MCF 10A (cell line): ENCODE results near the gene CLK3. TPM values are rescaled to one million over a fixed set of nuclear protein-coding genes. Genes with fewer than 3 reads are reported as not detected.

Experiments used
- BruUV-seq: library from RNA; stranded (reverse); fragments of 400-500 nt; replicated peaks from 2 replicates; lab custom pipeline; 2021; lab: Mats Ljungman, UMichigan
- CTCF ChIA-PET: fragments of 300-600 bp; sonication (Branson Sonifier 250); formaldehyde crosslinking; extraction: SDS; loops from one replicate; lab custom pipeline; 2021; ENCODE audit warnings: antibody characterized with exemption, inconsistent platforms; lab: Yijun Ruan, JAX
- POLR2A ChIA-PET: fragments of 300-600, 350-650 bp; sonication (Branson Sonifier 250); formaldehyde crosslinking; extraction: SDS; loops from one replicate; lab custom pipeline; 2020; ENCODE audit warnings: antibody characterized with exemption, inconsistent platforms; lab: Yijun Ruan, JAX
- DNase-seq: peaks from one replicate; pipeline ENCODE4 v3.0.0-alpha.2; 2018; ENCODE audit not compliant: unreplicated experiment
- H3K27ac Mint-ChIP-seq: one replicate; pipeline ENCODE4 v1.8.0; 2022; ENCODE audit warnings: mild to moderate bottlenecking, low read depth, mixed read lengths; ENCODE audit not compliant: unreplicated experiment
- H3K27me3 Mint-ChIP-seq: one replicate; pipeline ENCODE4 v1.8.0; 2022; ENCODE audit warnings: mixed read lengths; ENCODE audit not compliant: insufficient read depth, unreplicated experiment
- H3K36me3 Mint-ChIP-seq: one replicate; pipeline ENCODE4 v1.8.0; 2022; ENCODE audit warnings: mild to moderate bottlenecking, moderate library complexity, mixed read lengths; ENCODE audit not compliant: insufficient read depth, unreplicated experiment
- H3K4me1 Mint-ChIP-seq: one replicate; pipeline ENCODE4 v1.8.0; 2022; ENCODE audit warnings: mixed read lengths; ENCODE audit not compliant: insufficient read depth, unreplicated experiment
- H3K4me3 Mint-ChIP-seq: one replicate; pipeline ENCODE4 v1.8.0; 2022; ENCODE audit warnings: mild to moderate bottlenecking, moderate library complexity, mixed read lengths; ENCODE audit not compliant: unreplicated experiment
- H3K9me3 Mint-ChIP-seq: one replicate; pipeline ENCODE4 v1.8.0; 2022; ENCODE audit warnings: mixed read lengths; ENCODE audit not compliant: unreplicated experiment
- CTCF ChIP-seq: fragments of 200-600 bp; IDR thresholded peaks from one replicate; pipeline ENCODE4 v1.8.0; 2022; ENCODE audit warnings: antibody characterized with exemption, mild to moderate bottlenecking; ENCODE audit not compliant: unreplicated experiment
- intact Hi-C: fragments of 100-400 bp; cut with micrococcal nuclease; formaldehyde crosslinking; loops from 2 replicates; pipeline ENCODE4 v1.14.1; 2022
- total RNA-seq: library from RNA; stranded (reverse); gene quantifications from 2 replicates; pipeline ENCODE4 v1.2.3, GENCODE V29; 2022

The CLK3 gene
- total RNA-seq, 1 experiment from 2014 or later, result 57.8 TPM

DNA sequence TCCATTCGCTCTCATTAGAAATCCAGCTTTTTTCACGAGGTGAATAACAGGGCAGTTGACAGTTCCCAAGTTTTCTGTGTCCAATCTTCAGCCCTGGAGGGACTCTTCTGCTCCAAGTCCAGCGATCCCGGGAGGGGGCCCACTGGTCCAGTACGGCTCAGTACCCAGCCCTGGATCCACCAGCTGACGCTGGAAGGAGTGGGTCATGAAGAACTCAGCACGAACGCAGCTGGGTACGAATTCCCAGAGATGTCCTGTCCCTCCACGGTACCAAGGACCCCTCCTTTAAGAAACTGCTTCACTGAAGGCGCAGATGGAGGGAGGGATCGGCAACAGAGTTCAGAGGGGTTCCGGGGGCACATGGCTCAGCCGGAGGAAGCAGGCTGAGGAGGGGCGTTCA is 16.5 kb upstream of the CLK3 start:
- no TSS peak for BruUV-seq
- H3K27me3 Mint-ChIP-seq, result no peaks in the 10 kb centered on the region
- H3K36me3 Mint-ChIP-seq, result peaks cover 12% of the 10 kb centered on the region
- H3K27ac Mint-ChIP-seq, result no peak overlapping the region
- POLR2A ChIA-PET, result interaction anchor here (1.0 to 2.0 kb wide), 7 partner anchors 10 to 106 kb away, joined by 3 to 21 read pairs (median 13); partner anchors contain the start of genes ARID3B and CLK3
- DNase-seq, result no peak
- CTCF ChIA-PET, result interaction anchor here (0.5 to 1.9 kb wide), 4 partner anchors 9 to 55 kb away, joined by 3 to 6 read pairs (median 4); no protein-coding TSS in a partner anchor
- H3K4me3 Mint-ChIP-seq, result peak overlapping the region; percentile 80
- H3K9me3 Mint-ChIP-seq, result no peaks in the 10 kb centered on the region
- H3K4me1 Mint-ChIP-seq, result peaks cover 9% of the 10 kb centered on the region
- TF ChIP-seq CTCF, result no peak
- intact Hi-C loops, result no loop called here

- H3K27me3 Mint-ChIP-seq, result no peaks in the 10 kb centered on the region
- CTCF ChIA-PET, result interaction anchor here (0.7 to 1.5 kb wide), 3 partner anchors 29 to 477 kb away, joined by 3 to 4 read pairs (median 3); no protein-coding TSS in a partner anchor
Measured at GRCh38 chr15:74603026-74603788, 12.4 kb upstream of the CLK3 start.

GRCh38 chr15:74603789-74604705 is 11.6 kb upstream of the CLK3 start:
- DNase-seq, result no peak
- no peak for TF ChIP-seq CTCF
- no peaks in the 10 kb centered on the region for H3K9me3 Mint-ChIP-seq

More at GRCh38 chr15:74603026-74603788, 12.4 kb upstream of the CLK3 start:
- Mint-ChIP-seq H3K27ac (no peak overlapping the region), H3K4me1 (peaks cover 4% of the 10 kb centered on the region), H3K9me3 (no peaks in the 10 kb centered on the region), H3K4me3 (no peak overlapping the region), H3K36me3 (peaks cover 10% of the 10 kb centered on the region)
- intact Hi-C loops, result no loop called here
- no TSS peak for BruUV-seq
- POLR2A ChIA-PET, result interaction anchor here (0.6 to 1.8 kb wide), 2 partner anchors 11 to 14 kb away, joined by 3 to 6 read pairs; no protein-coding TSS in a partner anchor
- DNase-seq, result no peak
- no peak for TF ChIP-seq CTCF

More at GRCh38 chr15:74603789-74604705, 11.6 kb upstream of the CLK3 start:
- peaks cover 3% of the 10 kb centered on the region for H3K27me3 Mint-ChIP-seq
- ChIA-PET POLR2A (interaction anchor here (0.6 to 1.8 kb wide), 4 partner anchors 11 to 57 kb away, joined by 3 to 6 read pairs (median 4); partner anchors contain the start of gene CLK3), CTCF (interaction anchor here (0.6 to 1.5 kb wide), 4 partner anchors 28 to 477 kb away, joined by 3 to 4 read pairs (median 3); no protein-coding TSS in a partner anchor)
- H3K36me3 Mint-ChIP-seq, result peaks cover 6% of the 10 kb centered on the region
- H3K27ac Mint-ChIP-seq, result no peak overlapping the region
- H3K4me3 Mint-ChIP-seq, result no peak overlapping the region
- BruUV-seq, result no TSS peak
- H3K4me1 Mint-ChIP-seq, result no peaks in the 10 kb centered on the region
- intact Hi-C loops, result no loop called here
